PC-3 (cell line): ENCODE data around the gene EIF4E1B. TPM values are rescaled to one million over a fixed set of nuclear protein-coding genes. Genes with fewer than 3 reads are reported as not detected.

ENCODE experiments used
- ATAC-seq: fragments of 200-7000 bp; cut with Tn5 transposase; 2 replicates; pipeline ENCODE4 v1.9.1; 2020; ENCODE audit warnings: mild to moderate bottlenecking, moderate library complexity
- BruUV-seq: library from RNA; stranded (reverse); fragments of 400-500 nt; replicated peaks from 2 replicates; lab custom pipeline; 2021; lab: Mats Ljungman, UMichigan
- CTCF ChIA-PET: fragments of 300-600 bp; sonication (Branson Sonifier 250); formaldehyde crosslinking; loops from one replicate; lab custom pipeline; 2022; ENCODE audit warnings: antibody characterized with exemption; lab: Charles Lee
- POLR2A ChIA-PET: fragments of 300-600 bp; sonication (Branson Sonifier 250); formaldehyde crosslinking; loops from one replicate; lab custom pipeline; 2022; ENCODE audit warnings: antibody characterized with exemption; ENCODE audit not compliant: unreplicated experiment; lab: Charles Lee
- DNase-seq: peaks from one replicate; pipeline ENCODE4 v3.0.0-alpha.2; 2015
- H2AFZ ChIP-seq: fragments of 300-600 bp; sonication (generic); 2 replicates; pipeline ENCODE4 v1.6.0; 2016; ENCODE audit warnings: antibody characterized with exemption, low read length
- H3F3A ChIP-seq: fragments of 300-600 bp; sonication (generic); one replicate; pipeline ENCODE4 v1.6.0; 2017; ENCODE audit warnings: antibody characterized with exemption, low read length, control low read depth, mild to moderate bottlenecking; ENCODE audit not compliant: unreplicated experiment
- H3K27ac ChIP-seq: fragments of 300-600 bp; sonication (generic); 2 replicates; pipeline ENCODE4 v1.5.1; 2016; ENCODE audit warnings: mild to moderate bottlenecking, low read length
- H3K27me3 ChIP-seq: fragments of 300-600 bp; sonication (generic); 2 replicates; pipeline ENCODE4 v1.6.1; 2016; ENCODE audit warnings: low read length, mixed read lengths
- H3K36me3 ChIP-seq: fragments of 300-600 bp; sonication (generic); 2 replicates; pipeline ENCODE4 v1.6.1; 2016; ENCODE audit warnings: low read depth, mixed run types, low read length, mixed read lengths
- H3K4me1 ChIP-seq: fragments of 300-600 bp; sonication (generic); 2 replicates; pipeline ENCODE4 v1.5.1; 2016; ENCODE audit warnings: low read length; ENCODE audit not compliant: insufficient read depth
- H3K4me2 ChIP-seq: fragments of 300-600 bp; sonication (generic); 2 replicates; pipeline ENCODE4 v1.6.0; 2016; ENCODE audit warnings: low read length
- H3K4me3 ChIP-seq: fragments of 300-600 bp; sonication (generic); 2 replicates; pipeline ENCODE4 v1.5.1; 2016; ENCODE audit warnings: mild to moderate bottlenecking, low read length, mixed read lengths
- H3K79me2 ChIP-seq: fragments of 300-600 bp; sonication (generic); 2 replicates; pipeline ENCODE4 v1.6.1; 2017; ENCODE audit warnings: low read length, mixed read lengths
- H3K9ac ChIP-seq: fragments of 300-600 bp; sonication (generic); 2 replicates; pipeline ENCODE4 v1.6.0; 2016; ENCODE audit warnings: mild to moderate bottlenecking, low read length
- H3K9me2 ChIP-seq: fragments of 300-600 bp; sonication (generic); replicated peaks from 2 replicates; pipeline ENCODE4 v1.6.1; 2016; ENCODE audit warnings: mixed run types, low read length, mixed read lengths
- H3K9me3 ChIP-seq: fragments of 300-600 bp; sonication (generic); 2 replicates; pipeline ENCODE4 v1.6.1; 2016; ENCODE audit warnings: low read length, mixed read lengths
- H4K20me1 ChIP-seq: fragments of 300-600 bp; sonication (generic); 2 replicates; pipeline ENCODE4 v1.6.1; 2016; ENCODE audit warnings: low read length, mixed read lengths
- CTCF ChIP-seq: fragments of 300-600 bp; sonication (generic); conservative IDR thresholded peaks from 2 replicates; pipeline ENCODE4 v1.5.1; 2017; ENCODE audit warnings: antibody characterized with exemption, low read depth, mild to moderate bottlenecking, low read length
- EZH2 ChIP-seq: fragments of 300-600 bp; sonication (generic); IDR thresholded peaks from one replicate; pipeline ENCODE4 v1.6.1; 2017; ENCODE audit warnings: antibody characterized with exemption, mild to moderate bottlenecking, low read length; ENCODE audit not compliant: unreplicated experiment
- EZH2phosphoT487 ChIP-seq: fragments of 300-600 bp; sonication (generic); IDR thresholded peaks from 2 replicates; pipeline ENCODE4 v1.6.1; 2018; ENCODE audit warnings: mild to moderate bottlenecking, antibody characterized with exemption, low read length, borderline replicate concordance
- intact Hi-C: fragments of 100-400 bp; cut with micrococcal nuclease; formaldehyde crosslinking; loops from 2 replicates; pipeline ENCODE4 v1.9.0; 2023
- total RNA-seq: library from RNA; depleted of rRNA; stranded (reverse); fragments of >200 nt; gene quantifications from 2 replicates; pipeline ENCODE4 v1.2.3, GENCODE V29; 2014

The EIF4E1B gene
- total RNA-seq, 1 experiment from 2014 or later: not detected

- H3K27ac ChIP-seq: no peak overlapping the region
- no peak for TF ChIP-seq EZH2
- no peak for TF ChIP-seq EZH2phosphoT487
- TF ChIP-seq CTCF: no peak
- POLR2A ChIA-PET: interaction anchor here (0.6 kb wide), 1 partner anchor 278 kb away, joined by 5 read pairs; no protein-coding TSS in a partner anchor
- H3K36me3 ChIP-seq: no peaks in the 10 kb centered on the region
- no peaks in the 10 kb centered on the region for H4K20me1 ChIP-seq
- BruUV-seq: no TSS peak
- H3K4me1 ChIP-seq: no peaks in the 10 kb centered on the region
- H3F3A ChIP-seq: no peaks in the 10 kb centered on the region
- no peak overlapping the region for H3K4me2 ChIP-seq
- H3K79me2 ChIP-seq: no peaks in the 10 kb centered on the region
- H3K9me2 ChIP-seq: no peaks in the 10 kb centered on the region
- no peaks in the 10 kb centered on the region for H3K27me3 ChIP-seq
- ATAC-seq: no peak
- no peak overlapping the region for H2AFZ ChIP-seq
- no peak overlapping the region for H3K9ac ChIP-seq
- H3K9me3 ChIP-seq: no peaks in the 10 kb centered on the region
- H3K4me3 ChIP-seq: no peak overlapping the region
- CTCF ChIA-PET: no interaction called here
- no peak for DNase-seq
- intact Hi-C loops: no loop called here
Measured at GRCh38 chr5:176639981-176640380, 9.5 kb downstream of the EIF4E1B start.

DNA sequence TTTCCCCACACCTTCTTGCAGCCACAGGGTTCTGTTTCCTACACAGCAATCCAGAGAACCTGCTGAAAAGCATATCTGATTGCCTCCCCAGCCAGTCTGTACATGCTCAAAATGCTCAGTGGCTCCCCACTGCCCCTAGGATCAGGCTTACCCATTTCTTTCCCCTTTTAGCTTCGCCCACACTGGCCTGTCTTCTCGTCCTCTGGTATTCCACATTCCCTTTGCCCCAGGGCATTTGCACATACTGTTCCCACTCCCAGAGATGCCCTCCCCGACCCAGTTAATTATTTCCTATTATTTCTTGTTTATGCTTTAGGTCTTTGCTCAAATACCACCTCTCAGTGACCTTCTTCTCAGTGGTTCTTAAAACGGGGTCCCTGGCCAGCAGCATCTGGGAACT lies 10.1 kb downstream of the EIF4E1B start:
- DNase-seq (no peak), ATAC-seq (no peak)
- POLR2A ChIA-PET: interaction anchor here (0.6 kb wide), 1 partner anchor 279 kb away, joined by 5 read pairs; no protein-coding TSS in a partner anchor
- no TSS peak for BruUV-seq
- CTCF ChIA-PET: no interaction called here
- no peak overlapping the region for H3K4me2 ChIP-seq
- no peaks in the 10 kb centered on the region for H3K27me3 ChIP-seq
- no peaks in the 10 kb centered on the region for H3K9me2 ChIP-seq
- no peak overlapping the region for H3K9ac ChIP-seq
- H3K4me1 ChIP-seq: no peaks in the 10 kb centered on the region
- no peak for TF ChIP-seq CTCF
- no peaks in the 10 kb centered on the region for H3K9me3 ChIP-seq
- H4K20me1 ChIP-seq: no peaks in the 10 kb centered on the region
- no peak overlapping the region for H2AFZ ChIP-seq
- no peaks in the 10 kb centered on the region for H3K36me3 ChIP-seq
- H3K79me2 ChIP-seq: no peaks in the 10 kb centered on the region
- no peak overlapping the region for H3K4me3 ChIP-seq
- intact Hi-C loops: no loop called here
- H3F3A ChIP-seq: no peaks in the 10 kb centered on the region
- H3K27ac ChIP-seq: no peak overlapping the region

DNA sequence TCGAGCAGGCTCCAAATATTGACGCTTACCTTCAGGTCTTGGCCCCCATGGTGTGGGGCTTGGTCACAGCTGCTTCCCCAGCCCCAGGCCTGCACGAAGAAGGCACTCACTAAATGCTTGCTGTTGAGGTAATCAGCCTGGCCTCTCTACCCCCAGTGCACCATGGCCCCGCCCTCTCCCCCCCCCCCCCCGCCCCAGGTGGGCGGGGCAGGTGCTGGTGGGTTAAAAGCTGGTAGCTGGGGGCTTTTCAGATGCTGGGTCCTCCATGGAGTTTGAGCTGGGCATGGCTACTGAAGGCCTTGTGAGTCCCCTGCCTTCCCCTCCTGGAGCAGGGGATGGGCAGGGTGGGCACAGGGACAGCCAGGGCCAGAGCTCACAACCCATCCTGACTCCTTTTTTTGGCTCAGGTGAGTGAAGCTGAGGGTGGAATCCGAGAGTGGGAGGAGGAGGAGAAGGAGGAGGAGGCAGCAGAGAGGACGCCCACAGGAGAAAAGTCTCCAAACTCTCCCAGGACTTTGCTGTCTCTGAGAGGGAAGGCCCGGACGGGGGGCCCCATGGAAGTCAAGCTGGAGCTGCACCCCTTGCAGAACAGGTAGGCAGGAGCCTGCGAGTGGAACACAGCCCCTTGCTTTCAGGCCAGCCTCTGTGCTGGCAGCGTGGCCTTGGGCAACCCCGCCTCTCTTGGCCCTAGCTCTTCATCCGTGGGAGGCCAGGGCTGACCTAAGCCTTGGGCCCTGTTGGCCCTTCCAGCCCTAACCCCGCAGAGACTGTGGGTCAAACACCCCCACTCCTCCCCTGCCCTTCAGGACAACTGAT lies 12.4 kb downstream of the EIF4E1B start:
- Histone ChIP-seq H3F3A (no peaks in the 10 kb centered on the region), H3K27ac (no peak overlapping the region), H3K4me2 (no peak overlapping the region), H4K20me1 (no peaks in the 10 kb centered on the region), H2AFZ (no peak overlapping the region), H3K4me1 (peaks cover 5% of the 10 kb centered on the region), H3K79me2 (peaks cover 4% of the 10 kb centered on the region), H3K27me3 (no peaks in the 10 kb centered on the region), H3K9me2 (no peaks in the 10 kb centered on the region), H3K9me3 (no peaks in the 10 kb centered on the region), H3K36me3 (no peaks in the 10 kb centered on the region), H3K9ac (no peak overlapping the region), H3K4me3 (no peak overlapping the region)
- no peak for ATAC-seq
- no peak for TF ChIP-seq EZH2phosphoT487
- no peak for TF ChIP-seq CTCF
- intact Hi-C loops: no loop called here
- BruUV-seq: no TSS peak
- CTCF ChIA-PET: no interaction called here
- DNase-seq: no peak
- POLR2A ChIA-PET: no interaction called here
